Kidney epithelial cell (primary cell): ENCODE data around the gene CRYAB. TPM values are rescaled to one million over a fixed set of nuclear protein-coding genes. Genes with fewer than 3 reads are reported as not detected.

Experiments
- DNase-seq: peaks from one replicate; pipeline ENCODE4 v3.0.0-alpha.2; 2010; ENCODE audit warnings: low read depth
- H3K27me3 ChIP-seq: 2 replicates; pipeline ENCODE4 v1.6.0; 2011; ENCODE audit warnings: low read length; ENCODE audit not compliant: control insufficient read depth, insufficient read depth
- H3K36me3 ChIP-seq: 2 replicates; pipeline ENCODE4 v1.5.1; 2011; ENCODE audit warnings: low read length; ENCODE audit not compliant: control insufficient read depth, insufficient read depth
- H3K4me3 ChIP-seq: 2 replicates; pipeline ENCODE4 v1.5.1; 2011; ENCODE audit warnings: low read depth, mild to moderate bottlenecking, control low read depth, low read length
- CTCF ChIP-seq: IDR thresholded peaks from 2 replicates; pipeline ENCODE4 v1.5.1; 2011; ENCODE audit warnings: mild to moderate bottlenecking, moderate library complexity, low read length, control low read depth, inconsistent platforms; ENCODE audit not compliant: insufficient read depth, poor library complexity, severe bottlenecking
- total RNA-seq: library from RNA; depleted of rRNA; stranded (reverse); fragments of >200 nt; gene quantifications from 2 replicates; pipeline ENCODE4 v1.2.3, GENCODE V29; 2015

CRYAB gene
- total RNA-seq, 1 donor from 2014 or later = 23.9 TPM

- TF ChIP-seq CTCF = no peak
- DNase-seq = no peak
- Histone ChIP-seq H3K4me3 (no peak overlapping the region), H3K27me3 (no peaks in the 10 kb centered on the region), H3K36me3 (no peaks in the 10 kb centered on the region)
Observed at GRCh38 chr11:111949519-111950426, 38.2 kb upstream of the CRYAB start.

DNA sequence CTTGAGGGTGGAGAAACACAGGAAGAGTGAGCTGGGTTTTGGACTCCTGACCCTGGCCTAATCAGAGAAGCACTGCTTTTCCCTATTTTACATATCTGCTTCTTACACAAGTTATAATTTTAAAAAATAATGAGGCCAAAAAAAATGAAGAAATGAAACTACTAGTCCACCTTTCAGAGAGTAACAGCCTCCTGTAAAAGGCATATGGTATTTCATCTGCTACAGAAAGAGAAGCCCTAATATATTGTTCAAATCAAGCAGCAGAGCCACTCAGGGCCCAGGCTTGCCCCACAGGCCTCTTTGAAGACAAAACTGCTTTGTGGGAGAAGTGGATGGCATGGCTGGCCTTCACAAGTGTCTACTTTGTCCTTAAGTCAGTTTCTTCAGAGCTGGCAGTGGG is 35.6 kb upstream of the CRYAB start:
- no peak overlapping the region for H3K4me3 ChIP-seq
- no peak for TF ChIP-seq CTCF
- no peak for DNase-seq
- no peaks in the 10 kb centered on the region for H3K36me3 ChIP-seq
- H3K27me3 ChIP-seq = no peaks in the 10 kb centered on the region

GRCh38 chr11:111946499-111946898 is 34.9 kb upstream of the CRYAB start:
- Histone ChIP-seq H3K36me3 (no peaks in the 10 kb centered on the region), H3K27me3 (no peaks in the 10 kb centered on the region), H3K4me3 (no peak overlapping the region)
- no peak for DNase-seq
- TF ChIP-seq CTCF = no peak

DNA sequence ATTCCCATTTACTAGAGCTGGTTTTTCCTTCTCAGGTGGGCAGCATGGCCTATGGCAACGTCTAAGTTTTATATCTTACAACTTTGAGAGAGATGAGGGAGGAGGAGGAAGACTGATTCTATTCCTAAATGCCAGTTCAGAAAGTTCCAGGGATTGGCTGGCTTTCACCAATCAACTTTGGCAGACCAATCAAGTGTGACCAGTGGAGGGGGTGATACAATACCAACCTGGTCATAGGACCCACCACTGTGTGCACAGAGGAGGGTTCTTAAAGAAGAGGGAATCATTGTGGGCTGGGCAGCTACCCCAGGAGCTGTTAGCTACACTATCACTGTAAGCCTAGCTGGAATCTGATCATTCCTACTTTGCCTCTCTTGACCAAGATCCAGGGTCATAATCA is 33.6 kb upstream of the CRYAB start:
- H3K4me3 ChIP-seq = no peak overlapping the region
- H3K36me3 ChIP-seq = no peaks in the 10 kb centered on the region
- no peak for TF ChIP-seq CTCF
- no peak for DNase-seq
- H3K27me3 ChIP-seq = no peaks in the 10 kb centered on the region

- no peak overlapping the region for H3K4me3 ChIP-seq
- no peak for TF ChIP-seq CTCF
- H3K27me3 ChIP-seq = no peaks in the 10 kb centered on the region
- DNase-seq = peak; percentile 94
- no peaks in the 10 kb centered on the region for H3K36me3 ChIP-seq
Observed at GRCh38 chr11:111944651-111945051, 33.1 kb upstream of the CRYAB start.

DNA sequence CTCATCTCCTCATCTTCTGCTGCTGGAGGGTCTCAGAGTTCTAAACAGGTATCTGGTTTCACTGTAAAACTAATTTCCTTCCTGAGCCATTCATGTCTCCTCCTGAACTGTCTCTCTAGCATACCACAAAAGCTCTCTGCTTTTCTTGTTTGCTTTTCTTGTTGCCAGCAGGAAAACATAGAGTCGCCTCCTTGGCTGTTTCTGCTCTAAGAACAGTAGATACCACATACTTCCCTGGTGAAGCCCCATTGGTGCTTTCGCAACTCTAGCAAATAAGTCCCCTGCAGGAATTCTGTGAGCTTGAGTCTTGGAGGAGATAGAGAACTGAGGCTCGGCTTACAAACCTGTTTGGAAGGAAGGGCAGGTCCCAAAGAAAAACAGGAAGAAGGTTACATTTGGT is 32.6 kb upstream of the CRYAB start:
- H3K4me3 ChIP-seq = no peak overlapping the region
- TF ChIP-seq CTCF = no peak
- H3K27me3 ChIP-seq = no peaks in the 10 kb centered on the region
- no peak for DNase-seq
- H3K36me3 ChIP-seq = no peaks in the 10 kb centered on the region
